NB4 (cell line): ENCODE data around the gene EPN3.

Experiments used
- POLR2A ChIP-seq: IDR thresholded peaks from 2 replicates; pipeline ENCODE4 v1.6.1; 2011; ENCODE audit warnings: mild to moderate bottlenecking; ENCODE audit not compliant: insufficient read length; ENCODE audit errors: extremely low read depth
- TF ChIP-seq, protein P1 (sequence below): IDR thresholded peaks from 2 replicates; pipeline ENCODE4 v1.6.1; 2011; ENCODE audit warnings: low read depth, low read length
- TF ChIP-seq, protein P2 (sequence below): IDR thresholded peaks from one replicate; pipeline ENCODE4 v1.5.1; 2012; ENCODE audit warnings: low read depth, low read length

DNA sequence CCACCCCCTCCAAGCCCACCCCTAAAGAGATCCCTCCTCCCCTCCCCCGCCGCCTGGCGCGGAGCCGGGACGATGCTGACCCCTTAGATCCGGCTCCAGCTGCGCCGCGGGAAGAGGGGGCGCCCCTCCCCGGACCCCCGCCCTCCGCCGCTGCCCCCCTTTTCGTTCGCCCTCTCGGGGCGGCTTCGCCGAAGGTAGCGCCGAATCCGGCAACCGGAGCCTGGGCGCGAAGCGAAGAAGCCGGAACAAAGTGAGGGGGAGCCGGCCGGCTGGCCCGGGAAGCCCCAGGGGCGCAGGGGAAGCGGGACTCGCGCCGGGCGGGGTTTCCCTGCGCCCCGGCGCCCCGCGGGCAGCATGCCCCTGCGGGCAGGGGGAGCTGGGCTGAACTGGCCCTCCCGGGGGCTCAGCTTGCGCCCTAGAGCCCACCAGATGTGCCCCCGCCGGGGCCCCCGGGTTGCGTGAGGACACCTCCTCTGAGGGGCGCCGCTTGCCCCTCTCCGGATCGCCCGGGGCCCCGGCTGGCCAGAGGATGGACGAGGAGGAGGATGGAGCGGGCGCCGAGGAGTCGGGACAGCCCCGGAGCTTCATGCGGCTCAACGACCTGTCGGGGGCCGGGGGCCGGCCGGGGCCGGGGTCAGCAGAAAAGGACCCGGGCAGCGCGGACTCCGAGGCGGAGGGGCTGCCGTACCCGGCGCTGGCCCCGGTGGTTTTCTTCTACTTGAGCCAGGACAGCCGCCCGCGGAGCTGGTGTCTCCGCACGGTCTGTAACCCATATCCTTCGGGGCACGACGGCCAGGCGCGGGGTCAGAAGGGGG lies 28.6 kb downstream of the EPN3 start:
- TF ChIP-seq, protein P1, sequence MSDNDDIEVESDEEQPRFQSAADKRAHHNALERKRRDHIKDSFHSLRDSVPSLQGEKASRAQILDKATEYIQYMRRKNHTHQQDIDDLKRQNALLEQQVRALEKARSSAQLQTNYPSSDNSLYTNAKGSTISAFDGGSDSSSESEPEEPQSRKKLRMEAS = no peak
- TF ChIP-seq POLR2A = no peak
- TF ChIP-seq, protein P2, sequence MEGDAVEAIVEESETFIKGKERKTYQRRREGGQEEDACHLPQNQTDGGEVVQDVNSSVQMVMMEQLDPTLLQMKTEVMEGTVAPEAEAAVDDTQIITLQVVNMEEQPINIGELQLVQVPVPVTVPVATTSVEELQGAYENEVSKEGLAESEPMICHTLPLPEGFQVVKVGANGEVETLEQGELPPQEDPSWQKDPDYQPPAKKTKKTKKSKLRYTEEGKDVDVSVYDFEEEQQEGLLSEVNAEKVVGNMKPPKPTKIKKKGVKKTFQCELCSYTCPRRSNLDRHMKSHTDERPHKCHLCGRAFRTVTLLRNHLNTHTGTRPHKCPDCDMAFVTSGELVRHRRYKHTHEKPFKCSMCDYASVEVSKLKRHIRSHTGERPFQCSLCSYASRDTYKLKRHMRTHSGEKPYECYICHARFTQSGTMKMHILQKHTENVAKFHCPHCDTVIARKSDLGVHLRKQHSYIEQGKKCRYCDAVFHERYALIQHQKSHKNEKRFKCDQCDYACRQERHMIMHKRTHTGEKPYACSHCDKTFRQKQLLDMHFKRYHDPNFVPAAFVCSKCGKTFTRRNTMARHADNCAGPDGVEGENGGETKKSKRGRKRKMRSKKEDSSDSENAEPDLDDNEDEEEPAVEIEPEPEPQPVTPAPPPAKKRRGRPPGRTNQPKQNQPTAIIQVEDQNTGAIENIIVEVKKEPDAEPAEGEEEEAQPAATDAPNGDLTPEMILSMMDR = no peak
